Cardiac fibroblast (primary cell): ENCODE data around the gene OPA3.

Experiments
- DNase-seq, 2 donors: peaks; one replicate each; pipeline versions ENCODE4 v3.0.0 to v3.0.0-alpha.2; 2010; ENCODE audit warnings: low read depth in 2 of 2
- H3K4me3 ChIP-seq, 2 donors: replicated peaks in 1 of 2; 1 replicate in 1 of 2; 2 replicates in 1 of 2; pipeline ENCODE4 v1.5.1; 2011; ENCODE audit warnings: low read depth in 2 of 2, low read length in 2 of 2, mild to moderate bottlenecking in 2 of 2, moderate library complexity in 1 of 2
- CTCF ChIP-seq: IDR thresholded peaks from one replicate; pipeline ENCODE4 v1.5.1; 2011; ENCODE audit warnings: low read depth, mild to moderate bottlenecking, low read length, inconsistent platforms

The OPA3 gene

GRCh38 chr19:45506989-45507871 is 77.4 kb downstream of the OPA3 start, which contains the start of gene VASP:
Gene VASP, plus strand, starts transcription at chr19:45507479. Its CDS starts 293 bp downstream, at chr19:45507772.
- DNase-seq: peak; percentile 84 to 88
- H3K4me3 ChIP-seq: peak within 1 kb of the TSS; percentile 95 to 99
- no peak for TF ChIP-seq CTCF

GRCh38 chr19:45506246-45506988 is 78.2 kb downstream of the OPA3 start:
- TF ChIP-seq CTCF: peak; percentile 47
- peak; percentile 89 to 92 for DNase-seq
- peak overlapping the region; percentile 95 to 99 for H3K4me3 ChIP-seq

- DNase-seq: no peak
- TF ChIP-seq CTCF: no peak
- peak overlapping the region in 1 of 2 donors; percentile 99 for H3K4me3 ChIP-seq
These were observed 78.7 kb downstream of the OPA3 start for GRCh38 chr19:45505996-45506245.

- no peak overlapping the region for H3K4me3 ChIP-seq
- no peak for TF ChIP-seq CTCF
- peak; percentile 48 to 51 for DNase-seq
These were observed 79.2 kb downstream of the OPA3 start for GRCh38 chr19:45505151-45505995.

GRCh38 chr19:45503909-45504308 is 80.7 kb downstream of the OPA3 start:
- H3K4me3 ChIP-seq: no peak overlapping the region
- TF ChIP-seq CTCF: no peak
- no peak for DNase-seq

- no peak for DNase-seq
- no peak for TF ChIP-seq CTCF
- no peak overlapping the region for H3K4me3 ChIP-seq
These were observed 82.5 kb downstream of the OPA3 start for GRCh38 chr19:45502111-45502510.
